ENCODE data around the gene SLC30A5.

GRCh38 chr5:69138766-69139165 is 45.0 kb downstream of the SLC30A5 start:
- TF ChIP-seq CTCF (IDR thresholded peaks at IDR 0.05) (no peak), POLR2A (IDR thresholded peaks at IDR 0.05; ENCODE audit: low read depth) (no peak), POLR2AphosphoS5 (IDR thresholded peaks at IDR 0.05) (no peak)

Data from esophagus muscularis mucosa (tissue), 3 donors.